ENCODE measurements around the gene RGMA. TPM values are rescaled to one million over a fixed set of nuclear protein-coding genes. Genes with fewer than 3 reads are reported as not detected.

Gene RGMA
- total and polyA plus RNA-seq, 12 donors: 0.28 to 9.0 (median 3.3) TPM

DNA sequence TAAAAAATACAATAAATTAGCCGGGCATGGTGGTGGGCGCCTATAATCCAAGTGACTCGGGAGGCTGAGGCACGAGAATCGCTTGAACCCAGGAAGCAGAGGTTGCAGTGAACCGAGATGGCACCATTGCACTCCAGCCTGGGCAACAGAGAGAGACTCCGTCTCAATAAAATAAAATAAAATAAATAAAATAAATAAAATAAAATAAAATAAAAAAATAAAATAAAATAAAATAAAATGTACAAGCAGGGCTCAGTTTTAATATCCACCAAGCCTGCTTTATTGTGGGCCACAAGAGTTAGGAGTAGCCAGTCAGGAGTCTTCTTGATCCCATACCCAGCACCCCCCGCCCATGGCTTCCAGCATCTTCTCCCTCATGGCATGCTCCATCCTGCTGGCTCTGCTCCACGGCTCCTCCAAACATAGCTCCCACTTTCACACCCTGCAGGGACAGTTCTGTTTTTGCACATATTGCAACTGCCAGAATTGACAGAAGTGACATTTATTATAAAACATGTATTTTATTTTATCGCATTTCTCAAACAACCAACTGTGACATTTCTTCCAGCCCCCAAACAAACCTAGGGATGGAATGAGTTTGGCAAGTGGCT lies 42.6 kb upstream of the RGMA start:
- no peak overlapping the region for H3K4me3 ChIP-seq
- no peaks in the 10 kb centered on the region for H3K36me3 ChIP-seq (replicated peaks in 1 of 2)
- TF ChIP-seq POLR2A (IDR thresholded peaks at IDR 0.05): no peak
- no peak for TF ChIP-seq CTCF (IDR thresholded peaks at IDR 0.05)
- no peak for DNase-seq
- H3K27me3 ChIP-seq: no peaks in the 10 kb centered on the region
- H3K9me3 ChIP-seq (replicated peaks in 1 of 3): no peaks in the 10 kb centered on the region
- H3K27ac ChIP-seq: no peak overlapping the region
- intact Hi-C loops (cut with DNase I): no loop called here
- H3K4me1 ChIP-seq (replicated peaks in 1 of 2): no peaks in the 10 kb centered on the region
- WGBS, 4 donors: 81 to 89% (median 85%) methylated on average over 10 of the region's 10 CpGs

GRCh38 chr15:93129702-93130488 lies 40.9 kb upstream of the RGMA start:
- WGBS, 4 donors: 81 to 84% (median 82%) methylated on average over 14 to 18 of the region's 18 CpGs

GRCh38 chr15:93127286-93127685 lies 38.3 kb upstream of the RGMA start:
- Histone ChIP-seq H3K9me3 (replicated peaks in 1 of 3) (no peaks in the 10 kb centered on the region), H3K36me3 (replicated peaks in 1 of 2) (no peaks in the 10 kb centered on the region), H3K27me3 (no peaks in the 10 kb centered on the region), H3K27ac (peak overlapping the region in 1 of 5 donors; percentile 31), H3K4me3 (no peak overlapping the region), H3K4me1 (replicated peaks in 1 of 2) (no peaks in the 10 kb centered on the region)
- 64 to 80% (median 74%) methylated on average over 5 to 6 of the region's 6 CpGs for WGBS, 4 donors
- intact Hi-C loops (cut with DNase I): no loop called here
- no peak for TF ChIP-seq POLR2A (IDR thresholded peaks at IDR 0.05)
- TF ChIP-seq CTCF (IDR thresholded peaks at IDR 0.05): no peak
- DNase-seq: no peak

More at GRCh38 chr15:93129702-93130488, 40.9 kb upstream of the RGMA start:
- no peaks in the 10 kb centered on the region for H3K9me3 ChIP-seq (replicated peaks in 1 of 3)
- DNase-seq: no peak
- no peaks in the 10 kb centered on the region for H3K36me3 ChIP-seq (replicated peaks in 1 of 2)
- no peaks in the 10 kb centered on the region for H3K27me3 ChIP-seq
- TF ChIP-seq CTCF (IDR thresholded peaks at IDR 0.05) (no peak), POLR2A (IDR thresholded peaks at IDR 0.05) (no peak)
- H3K4me3 ChIP-seq: no peak overlapping the region
- H3K27ac ChIP-seq: no peak overlapping the region
- intact Hi-C loops (cut with DNase I): no loop called here
- H3K4me1 ChIP-seq (replicated peaks in 1 of 2): no peaks in the 10 kb centered on the region

DNA sequence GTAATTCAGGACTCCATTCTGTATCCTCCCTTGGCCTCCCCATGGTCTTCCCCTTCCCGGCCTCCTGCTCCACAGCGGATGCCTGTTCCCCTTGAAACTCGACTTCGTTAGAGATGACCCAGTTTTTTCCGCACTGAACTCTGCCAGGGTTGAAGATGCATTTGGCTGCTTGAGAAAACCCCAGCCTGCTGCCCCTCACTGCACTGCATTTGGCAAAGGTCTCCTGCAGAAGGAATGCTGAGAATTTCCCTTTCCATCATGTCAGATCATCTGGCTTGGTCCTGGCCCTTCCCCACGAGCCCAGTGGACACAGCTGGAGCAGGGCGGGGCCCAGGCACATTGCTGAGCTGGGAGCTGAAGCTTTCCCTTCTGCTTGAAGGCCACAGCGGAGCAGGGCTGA lies 37.6 kb upstream of the RGMA start:
- WGBS, 4 donors: 30 to 66% (median 55%) methylated on average over 5 to 8 of the region's 8 CpGs
- Histone ChIP-seq H3K4me1 (replicated peaks in 1 of 2) (no peaks in the 10 kb centered on the region), H3K4me3 (no peak overlapping the region), H3K36me3 (replicated peaks in 1 of 2) (no peaks in the 10 kb centered on the region), H3K27ac (peak overlapping the region in 1 of 5 donors; percentile 31), H3K9me3 (replicated peaks in 1 of 3) (no peaks in the 10 kb centered on the region), H3K27me3 (no peaks in the 10 kb centered on the region)
- TF ChIP-seq POLR2A (IDR thresholded peaks at IDR 0.05) (no peak), CTCF (IDR thresholded peaks at IDR 0.05) (no peak)
- intact Hi-C loops (cut with DNase I): no loop called here
- peak in 5 of 7 donors; percentile 2 to 50 (median 28) for DNase-seq

All from adrenal gland (tissue), 12 donors.